ENCODE data around the gene C9orf153. TPM values are rescaled to one million over a fixed set of nuclear protein-coding genes. Genes with fewer than 3 reads are reported as not detected.

The C9orf153 gene
- total and polyA plus RNA-seq, 3 donors from 2014 or later = 5.0 to 24.4 (median 10.2) TPM

DNA sequence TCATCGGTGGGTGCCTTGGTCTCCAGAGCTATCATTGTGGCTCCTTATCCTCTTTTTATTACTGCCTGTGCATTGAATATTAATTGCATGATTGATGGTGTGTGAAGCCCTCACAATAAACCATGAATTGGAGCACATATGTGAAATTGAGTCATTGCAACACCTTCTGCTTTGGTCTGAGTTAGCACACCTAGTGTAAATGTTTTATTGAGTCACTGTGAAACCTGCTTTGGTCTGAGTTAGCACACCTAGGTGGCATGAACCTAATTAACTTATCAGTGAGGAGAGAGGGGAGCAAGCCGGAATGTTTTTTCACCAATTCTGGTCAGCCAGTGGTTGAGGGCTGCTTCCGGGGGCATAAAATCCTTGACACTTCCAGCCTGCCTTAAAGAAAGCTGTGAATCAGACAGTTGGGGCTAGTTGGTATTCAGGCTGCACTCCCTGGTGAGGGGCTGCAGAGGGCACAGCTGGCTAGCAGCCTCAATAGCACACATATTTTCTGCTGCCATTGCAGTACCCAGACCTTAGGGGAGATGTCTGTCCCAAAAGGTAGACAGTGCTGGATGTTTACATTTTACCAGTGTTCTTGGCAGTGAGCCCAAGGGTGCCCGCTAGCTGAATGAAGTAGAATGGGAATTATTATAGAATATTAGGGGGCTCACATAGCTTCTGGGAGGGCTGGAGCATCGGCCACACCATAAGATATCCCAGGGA is 83.6 kb downstream of the C9orf153 start:
- H3K27ac ChIP-seq = no peak overlapping the region
- TF ChIP-seq POLR2A (IDR thresholded peaks at IDR 0.05) = no peak
- TF ChIP-seq, protein P1, sequence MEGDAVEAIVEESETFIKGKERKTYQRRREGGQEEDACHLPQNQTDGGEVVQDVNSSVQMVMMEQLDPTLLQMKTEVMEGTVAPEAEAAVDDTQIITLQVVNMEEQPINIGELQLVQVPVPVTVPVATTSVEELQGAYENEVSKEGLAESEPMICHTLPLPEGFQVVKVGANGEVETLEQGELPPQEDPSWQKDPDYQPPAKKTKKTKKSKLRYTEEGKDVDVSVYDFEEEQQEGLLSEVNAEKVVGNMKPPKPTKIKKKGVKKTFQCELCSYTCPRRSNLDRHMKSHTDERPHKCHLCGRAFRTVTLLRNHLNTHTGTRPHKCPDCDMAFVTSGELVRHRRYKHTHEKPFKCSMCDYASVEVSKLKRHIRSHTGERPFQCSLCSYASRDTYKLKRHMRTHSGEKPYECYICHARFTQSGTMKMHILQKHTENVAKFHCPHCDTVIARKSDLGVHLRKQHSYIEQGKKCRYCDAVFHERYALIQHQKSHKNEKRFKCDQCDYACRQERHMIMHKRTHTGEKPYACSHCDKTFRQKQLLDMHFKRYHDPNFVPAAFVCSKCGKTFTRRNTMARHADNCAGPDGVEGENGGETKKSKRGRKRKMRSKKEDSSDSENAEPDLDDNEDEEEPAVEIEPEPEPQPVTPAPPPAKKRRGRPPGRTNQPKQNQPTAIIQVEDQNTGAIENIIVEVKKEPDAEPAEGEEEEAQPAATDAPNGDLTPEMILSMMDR (IDR thresholded peaks at IDR 0.05) = no peak
- no peaks in the 10 kb centered on the region for H3K27me3 ChIP-seq
- H3K36me3 ChIP-seq (ENCODE audit: low read depth, missing control alignments) = no peaks in the 10 kb centered on the region
- 70 to 83% methylated on average over 4 to 5 of the region's 5 CpGs for WGBS, 2 donors
- H3K4me1 ChIP-seq = no peaks in the 10 kb centered on the region
- no peak overlapping the region for H3K4me3 ChIP-seq
- no peaks in the 10 kb centered on the region for H3K9me3 ChIP-seq
- intact Hi-C loops (cut with DNase I; ENCODE audit: low total_unique reads) = no loop called here
- no peak for DNase-seq

GRCh38 chr9:86175223-86175622 is 84.2 kb downstream of the C9orf153 start:
- H3K9me3 ChIP-seq = no peaks in the 10 kb centered on the region
- no peak for TF ChIP-seq POLR2A (IDR thresholded peaks at IDR 0.05)
- TF ChIP-seq, protein P1 (IDR thresholded peaks at IDR 0.05) = no peak
- DNase-seq = no peak
- H3K36me3 ChIP-seq (ENCODE audit: low read depth, missing control alignments) = no peaks in the 10 kb centered on the region
- 91 to 92% methylated on average over 5 of the region's 5 CpGs for WGBS, 2 donors
- H3K27ac ChIP-seq = no peak overlapping the region
- no peaks in the 10 kb centered on the region for H3K27me3 ChIP-seq
- H3K4me1 ChIP-seq = no peaks in the 10 kb centered on the region
- intact Hi-C loops (cut with DNase I; ENCODE audit: low total_unique reads) = no loop called here
- H3K4me3 ChIP-seq = no peak overlapping the region

Small RNA genes lying within 50 kb of the gene (small RNA-seq; reads per million reads assigned to genes)
- gene AL137849.1 (0 reads per million in 2 donors), gene RN7SKP264 (0 reads per million in 2 donors)

Other genes with a start within 250 kb of the C9orf153 start
- 10 to 100 TPM; 28.3 to 29.3 TPM for gene GOLM1, start 160.1 kb downstream of the C9orf153 start, total RNA-seq
- 37.0 TPM for gene GOLM1, start 160.1 kb downstream of the C9orf153 start, polyA plus RNA-seq (ENCODE audit: insufficient read depth, low read depth, low replicate concordance)
- 10 to 100 TPM; 40.9 to 48.3 TPM for gene ISCA1, start 22.9 kb upstream of the C9orf153 start, total RNA-seq
- 66.2 TPM for gene ISCA1, start 22.9 kb upstream of the C9orf153 start, polyA plus RNA-seq (ENCODE audit: insufficient read depth, low read depth, low replicate concordance)
- gene TUT7, start 94.8 kb upstream of the C9orf153 start, total RNA-seq = 10 to 100 TPM; 40.0 to 53.4 TPM
- 18.7 TPM for gene TUT7, start 94.8 kb upstream of the C9orf153 start, polyA plus RNA-seq (ENCODE audit: insufficient read depth, low read depth, low replicate concordance)

Data from testis (tissue), 3 donors.